ENCODE results near the gene CDK17. TPM values are rescaled to one million over a fixed set of nuclear protein-coding genes. Genes with fewer than 3 reads are reported as not detected.
"Not testable (repeated sequence)": the region's sequence is repeated elsewhere in the genome, so short reads cannot be mapped to it uniquely, and the experiment has no call there.

Gene CDK17
- total RNA-seq, 4 donors from 2014 or later, result 32.4 to 64.7 (median 49.0) TPM

DNA sequence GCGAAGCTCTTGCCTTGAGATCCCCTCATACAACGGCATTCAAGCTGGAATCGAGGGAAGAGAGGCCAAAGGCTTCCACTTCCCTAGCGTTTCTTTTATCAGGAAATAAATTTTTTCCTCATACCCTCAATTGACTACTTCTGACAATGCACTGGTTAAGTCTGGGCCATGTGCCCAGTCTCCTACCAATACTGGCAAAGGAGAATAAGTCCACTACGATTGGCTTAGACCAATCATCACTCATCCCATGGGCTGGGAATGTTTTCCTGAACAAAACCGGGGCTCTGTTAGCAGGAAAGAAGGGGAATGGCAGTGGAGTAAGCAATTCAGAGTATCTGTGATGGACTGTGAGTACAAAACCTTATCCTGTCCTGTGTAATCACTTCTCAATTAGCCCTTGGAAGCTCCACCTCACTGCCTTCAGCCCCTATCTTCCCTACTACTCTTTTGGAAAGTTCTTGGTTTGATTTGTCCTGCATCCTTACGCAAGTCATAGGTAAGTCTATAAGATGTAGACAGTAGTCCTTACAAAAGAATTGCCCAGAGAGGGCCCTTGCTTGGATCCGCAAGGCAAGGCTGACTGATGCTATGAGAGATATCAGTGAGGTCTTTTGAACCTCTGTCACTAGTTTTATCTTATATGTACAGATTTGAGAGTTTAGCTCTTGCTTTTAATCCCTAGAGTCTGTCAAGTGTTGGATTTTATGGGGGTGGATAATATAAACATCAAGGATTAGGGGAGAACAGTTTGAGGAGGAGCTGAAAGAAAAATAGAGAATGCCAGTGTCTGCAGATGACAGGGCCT is 36.3 kb upstream of the CDK17 start:
- 75 to 84% methylated on average over 8 of the region's 8 CpGs for WGBS, 2 donors

DNA sequence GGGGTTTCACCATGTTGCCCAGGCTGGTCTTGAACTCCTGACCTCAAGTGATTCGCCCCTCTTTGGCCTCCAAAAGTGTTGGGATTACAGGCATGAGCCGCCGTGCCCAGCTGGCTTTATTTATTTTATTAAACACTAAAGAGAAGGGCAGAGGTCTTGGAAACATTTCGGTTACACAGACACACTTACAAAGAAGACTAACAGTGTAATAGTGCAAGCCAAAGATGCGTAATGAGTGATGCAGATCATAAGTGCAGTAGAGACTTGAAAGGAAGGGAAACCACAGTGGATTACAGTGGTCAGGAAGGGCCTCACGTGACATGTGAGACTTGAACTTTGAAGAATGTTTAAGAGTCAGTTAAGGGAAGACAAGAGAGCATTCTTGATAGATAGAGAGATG is 33.9 kb upstream of the CDK17 start:
- Histone ChIP-seq H3K9me3 (no peaks in the 10 kb centered on the region), H3K4me3 (replicated peaks in 1 of 3) (no peak overlapping the region), H3K4me1 (no peaks in the 10 kb centered on the region), H3K27me3 (no peaks in the 10 kb centered on the region), H3K27ac (no peak overlapping the region), H3K36me3 (no peaks in the 10 kb centered on the region)
- 69 to 72% methylated on average over 6 of the region's 6 CpGs for WGBS, 2 donors
- TF ChIP-seq CTCF (IDR thresholded peaks at IDR 0.05) (no peak), POLR2A (IDR thresholded peaks at IDR 0.05) (no peak)
- DNase-seq, result no peak
- intact Hi-C loops (cut with DNase I), result no loop called here

More for the DNA sequence above, 36.3 kb upstream of the CDK17 start:
- H3K4me1 ChIP-seq, result no peaks in the 10 kb centered on the region
- H3K4me3 ChIP-seq (replicated peaks in 1 of 3), result no peak overlapping the region
- H3K27me3 ChIP-seq, result no peaks in the 10 kb centered on the region
- intact Hi-C loops (cut with DNase I), result no loop called here
- H3K9me3 ChIP-seq, result no peaks in the 10 kb centered on the region
- no peak for DNase-seq
- H3K27ac ChIP-seq, result no peak overlapping the region
- no peak for TF ChIP-seq CTCF (IDR thresholded peaks at IDR 0.05)
- TF ChIP-seq POLR2A (IDR thresholded peaks at IDR 0.05), result no peak
- H3K36me3 ChIP-seq, result no peaks in the 10 kb centered on the region

DNA sequence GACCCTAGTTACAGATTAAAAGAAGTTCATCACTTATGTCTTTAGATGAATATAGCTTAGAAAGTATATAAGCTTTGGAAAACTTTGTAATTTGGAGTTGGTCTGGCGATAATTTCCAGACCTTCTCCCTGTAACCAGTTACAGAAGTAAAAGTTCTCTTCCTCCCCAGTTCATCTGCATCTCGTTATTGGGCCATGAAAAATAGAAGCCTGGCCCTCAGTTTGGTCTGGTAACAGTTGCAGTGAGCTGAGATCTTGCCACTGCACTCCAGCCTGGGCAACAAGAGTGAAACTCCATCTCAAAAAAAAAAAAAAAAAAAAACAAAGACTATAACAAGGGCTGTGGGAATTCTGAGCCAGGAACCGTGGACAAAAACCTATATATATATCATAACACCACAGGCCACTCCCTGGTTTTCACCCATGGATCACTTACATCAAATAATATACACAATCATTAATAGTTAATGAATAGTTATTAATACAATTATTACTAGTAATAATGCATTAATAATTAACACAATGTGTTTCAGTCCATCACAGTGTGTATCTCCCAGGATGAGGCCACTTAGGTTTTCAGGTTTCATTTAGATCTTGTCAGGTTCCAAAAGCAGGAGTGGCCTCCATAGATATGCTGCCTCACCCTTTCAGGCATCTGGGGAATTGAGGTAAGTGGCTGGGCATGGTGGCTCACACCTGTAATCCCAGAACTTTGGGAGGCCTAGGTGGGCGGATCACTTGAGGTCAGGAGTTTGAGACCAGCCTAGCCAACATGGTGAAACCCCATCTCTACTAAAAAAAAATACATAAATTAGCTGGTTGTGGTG is 32.5 kb upstream of the CDK17 start:
- 93 to 96% methylated on average over 4 of the region's 4 CpGs for WGBS, 2 donors
- DNase-seq; H3K36me3 ChIP-seq; H3K27me3 ChIP-seq; H3K4me3 ChIP-seq (replicated peaks in 1 of 3); H3K4me1 ChIP-seq; intact Hi-C loops (cut with DNase I); H3K9me3 ChIP-seq; H3K27ac ChIP-seq: not testable (repeated sequence)

GRCh38 chr12:96431067-96431466 is 30.8 kb upstream of the CDK17 start:
- Histone ChIP-seq H3K9me3 (no peaks in the 10 kb centered on the region), H3K36me3 (no peaks in the 10 kb centered on the region), H3K27me3 (no peaks in the 10 kb centered on the region), H3K4me3 (replicated peaks in 1 of 3) (no peak overlapping the region), H3K27ac (no peak overlapping the region), H3K4me1 (no peaks in the 10 kb centered on the region)
- intact Hi-C loops (cut with DNase I), result no loop called here
- TF ChIP-seq CTCF (IDR thresholded peaks at IDR 0.05) (no peak), POLR2A (IDR thresholded peaks at IDR 0.05) (no peak)
- 77 to 91% methylated on average over 5 to 6 of the region's 6 CpGs for WGBS, 2 donors
- no peak for DNase-seq

- TF ChIP-seq POLR2A (IDR thresholded peaks at IDR 0.05) (no peak), CTCF (IDR thresholded peaks at IDR 0.05) (no peak)
- WGBS, 2 donors, result 65 to 72% methylated on average over 6 of the region's 6 CpGs
- no peak for DNase-seq
- intact Hi-C loops (cut with DNase I), result no loop called here
- Histone ChIP-seq H3K4me1 (no peaks in the 10 kb centered on the region), H3K4me3 (replicated peaks in 1 of 3) (no peak overlapping the region), H3K27me3 (no peaks in the 10 kb centered on the region), H3K9me3 (no peaks in the 10 kb centered on the region), H3K36me3 (no peaks in the 10 kb centered on the region), H3K27ac (peak overlapping the region in 1 of 3 donors; percentile 38)
These were observed 27.1 kb upstream of the CDK17 start for GRCh38 chr12:96427269-96427729.

All from thyroid gland (tissue), 4 donors.